AG09309 (cell line): ENCODE data around the gene DPP6.

Experiments
- DNase-seq: peaks from one replicate; pipeline ENCODE4 v3.0.0-alpha.2; 2010; ENCODE audit warnings: low read depth
- H3K4me3 ChIP-seq: 2 replicates; pipeline ENCODE4 v1.5.1; 2011; ENCODE audit warnings: mild to moderate bottlenecking, low read depth, low read length, moderate library complexity; ENCODE audit not compliant: control insufficient read depth
- CTCF ChIP-seq: IDR thresholded peaks from 2 replicates; pipeline ENCODE4 v1.5.1; 2011; ENCODE audit warnings: mild to moderate bottlenecking, low read depth, low read length, inconsistent platforms; ENCODE audit not compliant: insufficient read depth, control insufficient read depth; ENCODE audit errors: missing control alignments

The DPP6 gene

GRCh38 chr7:154409703-154410311 is 357.6 kb downstream of the DPP6 start:
- no peak for DNase-seq
- no peak overlapping the region for H3K4me3 ChIP-seq
- no peak for TF ChIP-seq CTCF

- no peak for DNase-seq
- no peak overlapping the region for H3K4me3 ChIP-seq
- no peak for TF ChIP-seq CTCF
Observed at GRCh38 chr7:154412105-154412504, 359.9 kb downstream of the DPP6 start.

GRCh38 chr7:154415709-154416399 is 363.7 kb downstream of the DPP6 start:
- no peak for DNase-seq

GRCh38 chr7:154416714-154417113 is 364.5 kb downstream of the DPP6 start:
- no peak for TF ChIP-seq CTCF
- no peak overlapping the region for H3K4me3 ChIP-seq
- no peak for DNase-seq

More at GRCh38 chr7:154415709-154416399, 363.7 kb downstream of the DPP6 start:
- no peak for TF ChIP-seq CTCF
- H3K4me3 ChIP-seq = no peak overlapping the region

GRCh38 chr7:154419344-154419743 is 367.1 kb downstream of the DPP6 start:
- no peak for DNase-seq
- no peak for TF ChIP-seq CTCF
- H3K4me3 ChIP-seq = no peak overlapping the region

- DNase-seq = no peak
- TF ChIP-seq CTCF = no peak
- H3K4me3 ChIP-seq = no peak overlapping the region
Observed at GRCh38 chr7:154423231-154423630, 371.0 kb downstream of the DPP6 start.
